ENCODE data around the gene TBX2. TPM values are rescaled to one million over a fixed set of nuclear protein-coding genes. Genes with fewer than 3 reads are reported as not detected.

TBX2 gene
- total RNA-seq, 1 experiment from 2014 or later, result not detected

DNA sequence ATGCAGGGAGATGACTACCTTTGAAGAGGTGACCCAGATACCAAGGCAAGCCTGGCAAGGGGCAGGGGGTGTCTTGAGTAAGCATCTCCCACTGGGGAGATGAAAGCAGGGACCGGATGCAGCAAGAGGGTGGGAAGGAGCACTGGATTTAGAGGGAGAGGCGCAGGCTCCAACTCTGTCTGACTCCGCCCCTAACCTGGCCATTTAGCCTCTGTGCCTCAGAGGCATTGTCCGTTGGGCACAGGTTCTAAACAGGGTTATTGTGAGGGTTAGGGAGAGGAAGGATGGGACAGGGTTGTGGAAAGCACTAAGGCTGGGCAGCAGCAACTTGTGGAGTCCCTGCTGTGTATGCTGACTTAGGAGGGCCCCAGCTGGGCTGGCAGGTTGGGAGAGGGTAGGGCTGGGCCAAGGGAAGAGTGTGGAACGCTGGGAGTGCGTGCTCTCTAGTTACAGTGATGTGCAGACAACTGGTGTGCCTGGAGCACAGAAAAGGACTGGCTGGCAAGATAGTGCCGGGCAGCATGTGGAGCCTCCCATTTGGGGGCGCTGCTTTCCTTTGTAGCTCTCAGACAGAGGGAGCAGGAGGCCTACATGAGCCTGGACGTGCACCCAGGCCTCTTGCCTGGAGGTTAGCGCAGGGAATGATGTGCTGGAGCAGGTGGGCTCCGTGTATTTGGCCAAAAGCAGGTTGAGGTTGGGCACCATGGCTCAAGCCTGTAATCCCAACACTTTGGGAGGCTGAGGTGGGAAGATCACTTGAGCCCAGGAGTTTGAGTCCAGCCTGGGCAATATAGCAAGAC lies 26.2 kb downstream of the TBX2 start:
- Histone ChIP-seq H2BK20ac (ENCODE audit: low read depth, low read length, poor library complexity, severe bottlenecking) (no peak overlapping the region), H2BK15ac (ENCODE audit: low read depth, low read length) (no peak overlapping the region), H3K23me2 (ENCODE audit: insufficient read length, low read depth, low read length, poor library complexity, severe bottlenecking) (no peaks in the 10 kb centered on the region), H3K4me1 (ENCODE audit: insufficient read depth, low read length) (peaks cover 2% of the 10 kb centered on the region; the same call in 1 of the 2 replicates), H3K14ac (ENCODE audit: insufficient read depth, low read length) (no peak overlapping the region), H3K79me2 (ENCODE audit: insufficient read depth, low read length) (no peaks in the 10 kb centered on the region), H3K18ac (ENCODE audit: insufficient read length, low read depth, low read length) (no peak overlapping the region), H3K4me2 (ENCODE audit: insufficient read depth, insufficient read length, low read length) (no peak overlapping the region), H4K91ac (ENCODE audit: insufficient read length, low read depth, low read length) (no peak overlapping the region), H4K20me1 (ENCODE audit: control insufficient read depth, insufficient read depth, insufficient read length) (no peaks in the 10 kb centered on the region), H2BK12ac (ENCODE audit: insufficient read length, low read depth, low read length) (no peak overlapping the region), H3K27me3 (ENCODE audit: insufficient read depth, low read length) (no peaks in the 10 kb centered on the region), H3T11ph (ENCODE audit: low read length) (no peak overlapping the region), H2BK5ac (ENCODE audit: insufficient read length, low read length) (no peak overlapping the region), H3K56ac (ENCODE audit: insufficient read length, low read depth, low read length) (no peak overlapping the region), H2AFZ (ENCODE audit: low read length) (no peak overlapping the region), H4K8ac (replicated peaks; ENCODE audit: insufficient read length, low read depth, low read length) (no peak overlapping the region), H3K27ac (ENCODE audit: insufficient read length, low read depth, low read length) (no peak overlapping the region), H3K9ac (ENCODE audit: extremely low read depth, insufficient read length, low read length) (no peak overlapping the region), H3K4ac (ENCODE audit: low read depth, low read length) (no peak overlapping the region), H2BK120ac (ENCODE audit: low read depth, low read length, poor library complexity, severe bottlenecking) (no peak overlapping the region), H4K5ac (ENCODE audit: insufficient read length, low read depth, low read length) (no peak overlapping the region), H3K23ac (ENCODE audit: insufficient read length, low read depth, low read length) (no peak overlapping the region), H3K79me1 (ENCODE audit: insufficient read depth, low read depth, low read length, poor library complexity, severe bottlenecking) (no peaks in the 10 kb centered on the region), H2AK5ac (ENCODE audit: insufficient read length, low read length) (no peak overlapping the region), H3K9me3 (ENCODE audit: control insufficient read depth, low read depth, low read length) (no peaks in the 10 kb centered on the region)
- Mint-ChIP-seq H3K27me3 (ENCODE audit: low read depth) (peaks cover 35% of the 10 kb centered on the region), H3K36me3 (ENCODE audit: insufficient read depth in 1 of 3, low read depth in 3 of 3) (no peaks in the 10 kb centered on the region), H3K27ac (no peak overlapping the region), H3K4me3 (no peak overlapping the region; a peak in 1 of 5 replicates), H3K4me1 (peaks cover 7% of the 10 kb centered on the region in 2 experiments), H3K9me3 (no peaks in the 10 kb centered on the region)
- DNase-seq, result peak; percentile 90
- TF ChIP-seq, protein P1, sequence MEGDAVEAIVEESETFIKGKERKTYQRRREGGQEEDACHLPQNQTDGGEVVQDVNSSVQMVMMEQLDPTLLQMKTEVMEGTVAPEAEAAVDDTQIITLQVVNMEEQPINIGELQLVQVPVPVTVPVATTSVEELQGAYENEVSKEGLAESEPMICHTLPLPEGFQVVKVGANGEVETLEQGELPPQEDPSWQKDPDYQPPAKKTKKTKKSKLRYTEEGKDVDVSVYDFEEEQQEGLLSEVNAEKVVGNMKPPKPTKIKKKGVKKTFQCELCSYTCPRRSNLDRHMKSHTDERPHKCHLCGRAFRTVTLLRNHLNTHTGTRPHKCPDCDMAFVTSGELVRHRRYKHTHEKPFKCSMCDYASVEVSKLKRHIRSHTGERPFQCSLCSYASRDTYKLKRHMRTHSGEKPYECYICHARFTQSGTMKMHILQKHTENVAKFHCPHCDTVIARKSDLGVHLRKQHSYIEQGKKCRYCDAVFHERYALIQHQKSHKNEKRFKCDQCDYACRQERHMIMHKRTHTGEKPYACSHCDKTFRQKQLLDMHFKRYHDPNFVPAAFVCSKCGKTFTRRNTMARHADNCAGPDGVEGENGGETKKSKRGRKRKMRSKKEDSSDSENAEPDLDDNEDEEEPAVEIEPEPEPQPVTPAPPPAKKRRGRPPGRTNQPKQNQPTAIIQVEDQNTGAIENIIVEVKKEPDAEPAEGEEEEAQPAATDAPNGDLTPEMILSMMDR (conservative IDR thresholded peaks at IDR 0.05), result peak; percentile 63; the same call in 2 of the 3 replicates
- no CpG with 5 or more reads among the region's 11 CpGs for WGBS (ENCODE audit: extremely low coverage, insufficient read length, low lambda C conversion rate)

Measured in H9 (cell line).